GM12892 (cell line): ENCODE measurements around the gene SHOX.

Experiments used
- POLR2A ChIP-seq: IDR thresholded peaks from 2 replicates; pipeline ENCODE4 v1.6.1; 2011; ENCODE audit warnings: low read depth, low read length, control low read depth
- POLR2AphosphoS5 ChIP-seq: IDR thresholded peaks from 2 replicates; pipeline ENCODE4 v1.6.1; 2011; ENCODE audit warnings: low read depth, low read length, control low read depth
- TAF1 ChIP-seq: IDR thresholded peaks from 2 replicates; pipeline ENCODE4 v1.6.1; 2011; ENCODE audit warnings: low read depth, mild to moderate bottlenecking, control low read depth, low read length, borderline replicate concordance

GRCh38 chrX:629230-630006 is 1.2 kb upstream of the SHOX start:
- TF ChIP-seq POLR2AphosphoS5 (no peak), POLR2A (no peak), TAF1 (no peak)
